KMS-11 (cell line): ENCODE measurements around the gene DPYSL3.

Experiments used
- H2AFZ ChIP-seq: fragments of 200-600 bp; sonication (generic); 2 replicates; pipeline ENCODE4 v1.6.1; 2016; ENCODE audit warnings: antibody characterized with exemption, mixed run types, low read depth
- H3K27ac ChIP-seq: fragments of 200-600 bp; sonication (generic); 2 replicates; pipeline ENCODE4 v1.6.1; 2016; ENCODE audit warnings: mild to moderate bottlenecking, mixed run types
- H3K27me3 ChIP-seq: fragments of 200-600 bp; sonication (generic); 2 replicates; pipeline ENCODE4 v1.6.1; 2017; ENCODE audit warnings: mild to moderate bottlenecking, low read depth, mixed run types, moderate library complexity; ENCODE audit not compliant: insufficient read depth
- H3K36me3 ChIP-seq: fragments of 200-600 bp; sonication (generic); 2 replicates; pipeline ENCODE4 v1.6.1; 2017; ENCODE audit warnings: mild to moderate bottlenecking, mixed run types; ENCODE audit not compliant: insufficient read depth
- H3K4me1 ChIP-seq: fragments of 200-600 bp; sonication (generic); 2 replicates; pipeline ENCODE4 v1.6.1; 2016; ENCODE audit warnings: mild to moderate bottlenecking, low read depth, mixed run types; ENCODE audit not compliant: poor library complexity, severe bottlenecking
- H3K4me2 ChIP-seq: fragments of 200-600 bp; sonication (generic); 2 replicates; pipeline ENCODE4 v1.7.0; 2016; ENCODE audit warnings: mild to moderate bottlenecking, mixed run types
- H3K4me3 ChIP-seq: fragments of 200-600 bp; sonication (generic); IDR thresholded peaks from 2 replicates; pipeline ENCODE4 v1.6.1; 2017; ENCODE audit warnings: low read depth, low read length, mixed read lengths; ENCODE audit not compliant: insufficient read depth
- H3K79me2 ChIP-seq: fragments of 200-600 bp; sonication (generic); 2 replicates; pipeline ENCODE4 v1.6.1; 2016; ENCODE audit warnings: low read depth, mixed run types; ENCODE audit not compliant: insufficient read depth
- H3K9ac ChIP-seq: fragments of 200-600 bp; sonication (generic); 2 replicates; pipeline ENCODE4 v1.6.1; 2016; ENCODE audit warnings: mild to moderate bottlenecking, mixed run types
- H4K20me1 ChIP-seq: fragments of 200-600 bp; sonication (generic); 2 replicates; pipeline ENCODE4 v1.6.1; 2016; ENCODE audit warnings: mild to moderate bottlenecking, mixed run types; ENCODE audit not compliant: insufficient read depth
- CTCF ChIP-seq: fragments of 200-600 bp; sonication (generic); conservative IDR thresholded peaks from 2 replicates; pipeline ENCODE4 v1.6.1; 2017; ENCODE audit warnings: low read depth, mild to moderate bottlenecking, antibody characterized with exemption, low read length, moderate library complexity, mixed read lengths

DPYSL3 gene

GRCh38 chr5:147455822-147456450 is 53.9 kb downstream of the DPYSL3 start:
- Histone ChIP-seq H3K4me2 (peak overlapping the region; percentile 98), H3K36me3 (no peaks in the 10 kb centered on the region)

GRCh38 chr5:147454996-147455677 is 54.7 kb downstream of the DPYSL3 start:
- Histone ChIP-seq H3K4me1 (peaks cover 45% of the 10 kb centered on the region), H3K27ac (peak overlapping the region; percentile 68; the same call in 1 of the 2 replicates), H4K20me1 (no peaks in the 10 kb centered on the region), H3K27me3 (no peaks in the 10 kb centered on the region), H2AFZ (peak overlapping the region; percentile 97; the same call in 1 of the 2 replicates), H3K9ac (peak overlapping the region; percentile 75; the same call in 1 of the 2 replicates), H3K79me2 (peaks cover 28% of the 10 kb centered on the region; the same call in 1 of the 2 replicates), H3K4me3 (no peak overlapping the region), H3K36me3 (no peaks in the 10 kb centered on the region), H3K4me2 (peak overlapping the region; percentile 98)
- TF ChIP-seq CTCF, result no peak

More at GRCh38 chr5:147455822-147456450, 53.9 kb downstream of the DPYSL3 start:
- peak overlapping the region; percentile 19; the same call in 1 of the 2 replicates for H3K27ac ChIP-seq
- peak overlapping the region; percentile 97; the same call in 1 of the 2 replicates for H2AFZ ChIP-seq
- H3K27me3 ChIP-seq, result no peaks in the 10 kb centered on the region
- H3K4me3 ChIP-seq, result no peak overlapping the region
- no peak overlapping the region for H3K9ac ChIP-seq
- peaks cover 20% of the 10 kb centered on the region; the same call in 1 of the 2 replicates for H3K79me2 ChIP-seq
- TF ChIP-seq CTCF, result no peak
- no peaks in the 10 kb centered on the region for H4K20me1 ChIP-seq
- H3K4me1 ChIP-seq, result peaks cover 37% of the 10 kb centered on the region

- peaks cover 37% of the 10 kb centered on the region for H3K79me2 ChIP-seq
- TF ChIP-seq CTCF, result peak; percentile 90
- no peaks in the 10 kb centered on the region for H4K20me1 ChIP-seq
- H3K9ac ChIP-seq, result peak overlapping the region; percentile 75
- H3K27me3 ChIP-seq, result no peaks in the 10 kb centered on the region
- H3K4me3 ChIP-seq, result no peak overlapping the region
- H2AFZ ChIP-seq, result peak overlapping the region; percentile 97
- peak overlapping the region; percentile 68 for H3K27ac ChIP-seq
- H3K36me3 ChIP-seq, result no peaks in the 10 kb centered on the region
- peaks cover 55% of the 10 kb centered on the region for H3K4me1 ChIP-seq
- peak overlapping the region; percentile 98 for H3K4me2 ChIP-seq
Measured at GRCh38 chr5:147453875-147454814, 55.7 kb downstream of the DPYSL3 start.

- Histone ChIP-seq H2AFZ (no peak overlapping the region), H3K36me3 (no peaks in the 10 kb centered on the region), H3K4me3 (no peak overlapping the region), H3K27ac (no peak overlapping the region), H3K27me3 (no peaks in the 10 kb centered on the region), H4K20me1 (no peaks in the 10 kb centered on the region), H3K4me2 (peak overlapping the region; percentile 52), H3K79me2 (peaks cover 54% of the 10 kb centered on the region), H3K4me1 (peaks cover 71% of the 10 kb centered on the region), H3K9ac (no peak overlapping the region; the same call in 1 of the 2 replicates)
- TF ChIP-seq CTCF, result no peak
Measured at GRCh38 chr5:147452165-147452811, 57.6 kb downstream of the DPYSL3 start.
